H1 (cell line): ENCODE measurements around the gene BRINP3. TPM values are rescaled to one million over a fixed set of nuclear protein-coding genes. Genes with fewer than 3 reads are reported as not detected.

Experiments
- SRF ChIP-seq: IDR thresholded peaks from 2 replicates; pipeline ENCODE4 v1.6.1; 2011; ENCODE audit warnings: mild to moderate bottlenecking, low read depth, low read length, moderate library complexity
- polyA plus RNA-seq, 7 experiments: library from polyadenylated mRNA; depleted of rRNA in 3 of 7; stranded (reverse) in 5 of 7; unstranded in 2 of 7; fragments of >200 nt in 5 of 7; fragments of 200-250 nt in 2 of 7; gene quantifications; 1 replicate in 5 of 7; 2 replicates in 1 of 7; 4 replicates in 1 of 7; pipeline versions ENCODE4 v1.2.1 to v1.2.3, GENCODE V29; 2011 to 2013; ENCODE audit warnings: missing spikeins in 2 of 7, mixed read lengths in 2 of 7
- total RNA-seq: library from RNA; stranded (reverse); fragmentation: NEBNext Ultra II Directional; extraction: Animal tissue kit (Norgen Biotek cat#: 25700); gene quantifications from 2 replicates; pipeline ENCODE4 v1.2.1, GENCODE V29; 2021
- TF ChIP-seq, protein P1 (sequence below), 3 experiments: IDR thresholded peaks; 1 replicate in 2 of 3; 2 replicates in 1 of 3; pipeline versions ENCODE4 v1.5.1 to v1.6.1; 2011; ENCODE audit warnings: low read length in 3 of 3, mild to moderate bottlenecking in 3 of 3, inconsistent platforms in 2 of 3, low read depth in 1 of 3, moderate library complexity in 1 of 3; ENCODE audit not compliant: insufficient read depth in 1 of 3; ENCODE audit errors: control extremely low read depth in 1 of 3

BRINP3 gene
- total and polyA plus RNA-seq, 2 of the 8 experiments (the other 6 are each of a cell fraction or from before 2014, with no cell fraction given) = not detected

DNA sequence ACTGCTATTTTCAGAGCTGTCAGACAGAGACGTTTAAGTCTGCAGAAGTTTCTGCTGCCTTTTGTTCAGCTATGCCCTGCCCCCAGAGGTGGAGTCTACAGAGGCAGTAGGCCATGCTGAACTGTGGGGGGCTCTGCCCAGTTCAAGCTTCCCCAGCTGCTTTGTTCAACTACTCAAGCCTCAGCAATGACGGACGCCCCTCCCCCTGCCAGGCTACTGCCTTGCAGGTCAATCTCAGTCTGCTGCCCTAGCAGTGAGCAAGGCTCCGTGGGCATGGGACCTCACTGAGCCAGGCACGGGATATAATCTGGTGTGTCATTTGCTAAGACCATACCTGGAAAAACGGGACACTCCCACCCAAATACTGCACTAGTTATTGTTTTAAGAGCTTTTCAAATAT is 219.7 kb downstream of the BRINP3 start (continued):
- TF ChIP-seq, protein P1, sequence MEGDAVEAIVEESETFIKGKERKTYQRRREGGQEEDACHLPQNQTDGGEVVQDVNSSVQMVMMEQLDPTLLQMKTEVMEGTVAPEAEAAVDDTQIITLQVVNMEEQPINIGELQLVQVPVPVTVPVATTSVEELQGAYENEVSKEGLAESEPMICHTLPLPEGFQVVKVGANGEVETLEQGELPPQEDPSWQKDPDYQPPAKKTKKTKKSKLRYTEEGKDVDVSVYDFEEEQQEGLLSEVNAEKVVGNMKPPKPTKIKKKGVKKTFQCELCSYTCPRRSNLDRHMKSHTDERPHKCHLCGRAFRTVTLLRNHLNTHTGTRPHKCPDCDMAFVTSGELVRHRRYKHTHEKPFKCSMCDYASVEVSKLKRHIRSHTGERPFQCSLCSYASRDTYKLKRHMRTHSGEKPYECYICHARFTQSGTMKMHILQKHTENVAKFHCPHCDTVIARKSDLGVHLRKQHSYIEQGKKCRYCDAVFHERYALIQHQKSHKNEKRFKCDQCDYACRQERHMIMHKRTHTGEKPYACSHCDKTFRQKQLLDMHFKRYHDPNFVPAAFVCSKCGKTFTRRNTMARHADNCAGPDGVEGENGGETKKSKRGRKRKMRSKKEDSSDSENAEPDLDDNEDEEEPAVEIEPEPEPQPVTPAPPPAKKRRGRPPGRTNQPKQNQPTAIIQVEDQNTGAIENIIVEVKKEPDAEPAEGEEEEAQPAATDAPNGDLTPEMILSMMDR (IDR thresholded peaks at IDR 0.05; ENCODE audit: control extremely low read depth in 1 of 3, insufficient read depth in 1 of 3, low read depth in 1 of 3, low read length in 3 of 3) = no peak
- no peak for TF ChIP-seq SRF
